IMR-90 (cell line): Measurements from ENCODE around the gene SLC9B1. TPM values are rescaled to one million over a fixed set of nuclear protein-coding genes. Genes with fewer than 3 reads are reported as not detected.
"Not testable (repeated sequence)": the region's sequence is repeated elsewhere in the genome, so short reads cannot be mapped to it uniquely, and the experiment has no call there.

Experiments used
- ATAC-seq: fragments of 200-7000 bp; cut with Tn5 transposase; 2 replicates; pipeline ENCODE4 v1.9.1; 2020; ENCODE audit warnings: low read depth, mild to moderate bottlenecking, moderate library complexity
- BruUV-seq: library from RNA; stranded (reverse); fragments of 400-500 nt; replicated peaks from 2 replicates; lab custom pipeline; 2021; lab: Mats Ljungman, UMichigan
- CTCF ChIA-PET: fragments of 300-600 bp; formaldehyde crosslinking; extraction: SDS; loops from one replicate; lab custom pipeline; 2021; ENCODE audit warnings: antibody characterized with exemption; lab: Yijun Ruan, JAX
- POLR2A ChIA-PET: fragments of 300-600 bp; sonication (Branson Sonifier 250); formaldehyde crosslinking; loops from one replicate; lab custom pipeline; 2022; ENCODE audit warnings: antibody characterized with exemption; ENCODE audit not compliant: unreplicated experiment; lab: Charles Lee
- DNase-seq: peaks from one replicate; pipeline ENCODE4 v3.0.0; 2013
- H2AFZ ChIP-seq: replicated peaks from 2 replicates; pipeline ENCODE3; 2013; ENCODE audit warnings: low read length, mild to moderate bottlenecking; ENCODE audit not compliant: poor library complexity
- H2AK5ac ChIP-seq: 2 replicates; pipeline ENCODE4 v1.6.1; 2013; ENCODE audit warnings: low read depth, low read length, inconsistent platforms
- H2AK9ac ChIP-seq: replicated peaks from 2 replicates; pipeline ENCODE3; 2013; ENCODE audit warnings: mild to moderate bottlenecking, low read depth, low read length, moderate library complexity; ENCODE audit not compliant: poor library complexity
- H2BK120ac ChIP-seq: 2 replicates; pipeline ENCODE4 v1.6.1; 2013; ENCODE audit warnings: low read depth, low read length, inconsistent platforms
- H2BK15ac ChIP-seq: 3 replicates; pipeline ENCODE4 v1.6.1; 2013; ENCODE audit warnings: low read depth, low read length, inconsistent platforms
- H2BK20ac ChIP-seq: 2 replicates; pipeline ENCODE4 v1.6.1; 2013; ENCODE audit warnings: low read depth, mild to moderate bottlenecking, inconsistent platforms, low read length, moderate library complexity
- H2BK5ac ChIP-seq: 2 replicates; pipeline ENCODE4 v1.6.1; 2013; ENCODE audit warnings: mild to moderate bottlenecking, low read depth, low read length, inconsistent platforms; ENCODE audit not compliant: poor library complexity, severe bottlenecking
- H3K14ac ChIP-seq: replicated peaks from 2 replicates; pipeline ENCODE4 v1.6.1; 2013; ENCODE audit warnings: low read depth, low read length, inconsistent platforms
- H3K18ac ChIP-seq: 2 replicates; pipeline ENCODE4 v1.6.1; 2013; ENCODE audit warnings: low read depth, low read length, control low read depth
- H3K23ac ChIP-seq: 2 replicates; pipeline ENCODE4 v1.6.1; 2013; ENCODE audit warnings: low read depth, low read length, inconsistent platforms
- H3K27ac ChIP-seq: 2 replicates; pipeline ENCODE4 v1.5.1; 2013; ENCODE audit warnings: mild to moderate bottlenecking, control low read depth, low read length; ENCODE audit not compliant: insufficient read depth
- H3K27me3 ChIP-seq: 2 replicates; pipeline ENCODE4 v1.6.1; 2013; ENCODE audit warnings: low read length; ENCODE audit not compliant: control insufficient read depth, insufficient read depth
- H3K36me3 ChIP-seq: 2 replicates; pipeline ENCODE4 v1.6.1; 2013; ENCODE audit warnings: low read length, mixed read lengths; ENCODE audit not compliant: control insufficient read depth, insufficient read depth
- H3K4ac ChIP-seq: 2 replicates; pipeline ENCODE4 v1.6.1; 2013; ENCODE audit warnings: low read depth, low read length, inconsistent platforms
- H3K4me1 ChIP-seq: 2 replicates; pipeline ENCODE4 v1.6.1; 2013; ENCODE audit warnings: low read length, mixed read lengths; ENCODE audit not compliant: control insufficient read depth, insufficient read depth
- H3K4me2 ChIP-seq: 2 replicates; pipeline ENCODE4 v1.6.1; 2013; ENCODE audit warnings: low read depth, mild to moderate bottlenecking, control low read depth, low read length, moderate library complexity
- H3K4me3 ChIP-seq: 2 replicates; pipeline ENCODE4 v1.5.1; 2013; ENCODE audit warnings: low read depth, mild to moderate bottlenecking, control low read depth, low read length, moderate library complexity; ENCODE audit not compliant: insufficient read depth
- H3K56ac ChIP-seq: 2 replicates; pipeline ENCODE4 v1.6.1; 2013; ENCODE audit warnings: low read length, inconsistent platforms; ENCODE audit not compliant: insufficient read depth; ENCODE audit errors: extremely low read depth
- H3K79me1 ChIP-seq, 2 experiments: 2 replicates each; pipeline ENCODE4 v1.6.1; 2013; ENCODE audit warnings: low read length in 2 of 2, inconsistent platforms in 1 of 2, low read depth in 1 of 2
- H3K9ac ChIP-seq: 2 replicates; pipeline ENCODE4 v1.6.1; 2013; ENCODE audit warnings: low read depth, low read length, control low read depth
- H3K9me1 ChIP-seq: 2 replicates; pipeline ENCODE4 v1.6.1; 2013; ENCODE audit warnings: low read length, inconsistent platforms; ENCODE audit not compliant: insufficient read depth
- H3K9me3 ChIP-seq: 2 replicates; pipeline ENCODE4 v1.6.1; 2013; ENCODE audit warnings: low read length; ENCODE audit not compliant: control insufficient read depth, insufficient read depth
- H4K20me1 ChIP-seq: 2 replicates; pipeline ENCODE4 v1.6.1; 2013; ENCODE audit warnings: low read length, inconsistent platforms; ENCODE audit not compliant: insufficient read depth
- H4K5ac ChIP-seq: 2 replicates; pipeline ENCODE4 v1.6.1; 2013; ENCODE audit warnings: mild to moderate bottlenecking, low read depth, low read length, control low read depth
- H4K8ac ChIP-seq, 2 experiments: 2 replicates each; pipeline ENCODE4 v1.6.1; 2013; ENCODE audit warnings: low read depth in 2 of 2, low read length in 2 of 2, control low read depth in 1 of 2, inconsistent platforms in 1 of 2
- H4K91ac ChIP-seq: 2 replicates; pipeline ENCODE4 v1.6.1; 2013; ENCODE audit warnings: low read depth, low read length, inconsistent platforms; ENCODE audit not compliant: insufficient read depth
- dilution Hi-C: fragments of 300-500 bp; cut with HindIII; formaldehyde crosslinking; loops from one replicate; pipeline ENCODE4 v1.14.3; 2018; ENCODE audit warnings: low sequenced_read_pairs; ENCODE audit not compliant: unreplicated experiment
- in situ Hi-C: fragments of 300-500 bp; cut with MboI; formaldehyde crosslinking; loops from 3 replicates; pipeline ENCODE4 v1.14.3; 2019; ENCODE audit warnings: low sequenced_read_pairs, inconsistent platforms, mixed read lengths
- intact Hi-C: fragments of 100-400 bp; cut with micrococcal nuclease; formaldehyde crosslinking; loops from 2 replicates; pipeline ENCODE4 v1.10.0; 2022
- polyA plus RNA-seq, 3 experiments: library from polyadenylated mRNA; depleted of rRNA; stranded (reverse); fragments of >200 nt; gene quantifications; 2 replicates each; pipeline ENCODE4 v1.2.3, GENCODE V29; 2012; ENCODE audit warnings: low replicate concordance in 1 of 3
- total RNA-seq: library from RNA; depleted of rRNA; stranded (reverse); fragments of >200 nt; gene quantifications from 2 replicates; pipeline ENCODE4 v1.2.3, GENCODE V29; 2012

Gene SLC9B1
- total and polyA plus RNA-seq, 2 of the 4 experiments (the other 2 are of a cell fraction): 0.07 to 0.18 TPM

- H3K23ac ChIP-seq, H4K5ac ChIP-seq, in situ Hi-C loops, H2AK9ac ChIP-seq, H3K27me3 ChIP-seq, CTCF ChIA-PET, H2BK5ac ChIP-seq, H3K36me3 ChIP-seq, H4K91ac ChIP-seq, H3K9me1 ChIP-seq, H3K27ac ChIP-seq, H3K18ac ChIP-seq, DNase-seq, H2AFZ ChIP-seq, H3K9me3 ChIP-seq, H3K9ac ChIP-seq, H3K4me1 ChIP-seq, H3K4me2 ChIP-seq, intact Hi-C loops, H3K4me3 ChIP-seq, H4K8ac ChIP-seq, H2BK15ac ChIP-seq, H2BK20ac ChIP-seq, H4K20me1 ChIP-seq, POLR2A ChIA-PET, H2BK120ac ChIP-seq, H2AK5ac ChIP-seq, H3K56ac ChIP-seq, H3K14ac ChIP-seq, BruUV-seq, dilution Hi-C loops, H3K4ac ChIP-seq, ATAC-seq, H3K79me1 ChIP-seq: not testable (repeated sequence)
These were observed 25.5 kb downstream of the SLC9B1 start for GRCh38 chr4:102993985-102994384.
